Measurements from ENCODE around the gene AMIGO2. TPM values are rescaled to one million over a fixed set of nuclear protein-coding genes. Genes with fewer than 3 reads are reported as not detected.
"Not testable (repeated sequence)": the region's sequence is repeated elsewhere in the genome, so short reads cannot be mapped to it uniquely, and the experiment has no call there.

Gene AMIGO2
- total and polyA plus RNA-seq, 7 donors = 0.48 to 1.1 (median 0.64) TPM

DNA sequence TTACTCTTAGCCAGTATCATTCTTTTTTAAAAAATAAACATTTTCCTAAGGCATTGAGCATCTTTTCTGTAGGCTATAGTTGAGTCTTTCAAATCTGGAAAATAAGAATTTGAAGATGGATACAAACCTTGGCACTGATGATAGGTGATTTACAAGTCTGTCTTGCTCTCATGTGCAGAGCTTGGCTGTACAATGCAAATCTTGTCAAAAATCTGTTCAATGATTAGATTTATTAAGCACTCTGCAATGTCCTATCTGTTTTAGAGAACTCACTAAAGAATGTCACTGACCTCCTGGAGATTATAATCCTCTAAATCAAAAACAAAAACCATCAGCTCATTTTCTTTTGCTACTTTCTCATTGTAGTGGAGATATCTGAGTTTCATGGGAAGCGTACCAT, 42.8 kb upstream of the AMIGO2 start:
- no peaks in the 10 kb centered on the region for H3K9me3 ChIP-seq
- H3K27me3 ChIP-seq (ENCODE audit: insufficient read depth in 3 of 3, low read length in 2 of 3) = no peaks in the 10 kb centered on the region
- ATAC-seq (no peak), DNase-seq (no peak)
- H3K27ac ChIP-seq = no peak overlapping the region
- WGBS, 3 donors = 97 to 100% (median 100%) methylated on average over 1 of the region's 1 CpG
- TF ChIP-seq, protein P1, sequence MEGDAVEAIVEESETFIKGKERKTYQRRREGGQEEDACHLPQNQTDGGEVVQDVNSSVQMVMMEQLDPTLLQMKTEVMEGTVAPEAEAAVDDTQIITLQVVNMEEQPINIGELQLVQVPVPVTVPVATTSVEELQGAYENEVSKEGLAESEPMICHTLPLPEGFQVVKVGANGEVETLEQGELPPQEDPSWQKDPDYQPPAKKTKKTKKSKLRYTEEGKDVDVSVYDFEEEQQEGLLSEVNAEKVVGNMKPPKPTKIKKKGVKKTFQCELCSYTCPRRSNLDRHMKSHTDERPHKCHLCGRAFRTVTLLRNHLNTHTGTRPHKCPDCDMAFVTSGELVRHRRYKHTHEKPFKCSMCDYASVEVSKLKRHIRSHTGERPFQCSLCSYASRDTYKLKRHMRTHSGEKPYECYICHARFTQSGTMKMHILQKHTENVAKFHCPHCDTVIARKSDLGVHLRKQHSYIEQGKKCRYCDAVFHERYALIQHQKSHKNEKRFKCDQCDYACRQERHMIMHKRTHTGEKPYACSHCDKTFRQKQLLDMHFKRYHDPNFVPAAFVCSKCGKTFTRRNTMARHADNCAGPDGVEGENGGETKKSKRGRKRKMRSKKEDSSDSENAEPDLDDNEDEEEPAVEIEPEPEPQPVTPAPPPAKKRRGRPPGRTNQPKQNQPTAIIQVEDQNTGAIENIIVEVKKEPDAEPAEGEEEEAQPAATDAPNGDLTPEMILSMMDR (IDR thresholded peaks at IDR 0.05) = no peak
- no peaks in the 10 kb centered on the region for H3K4me1 ChIP-seq
- no peaks in the 10 kb centered on the region for H3K36me3 ChIP-seq (ENCODE audit: insufficient read depth in 1 of 2, low read depth in 1 of 2)
- no peak overlapping the region for H3K4me3 ChIP-seq
- intact Hi-C loops (cut with DNase I) = no loop called here

DNA sequence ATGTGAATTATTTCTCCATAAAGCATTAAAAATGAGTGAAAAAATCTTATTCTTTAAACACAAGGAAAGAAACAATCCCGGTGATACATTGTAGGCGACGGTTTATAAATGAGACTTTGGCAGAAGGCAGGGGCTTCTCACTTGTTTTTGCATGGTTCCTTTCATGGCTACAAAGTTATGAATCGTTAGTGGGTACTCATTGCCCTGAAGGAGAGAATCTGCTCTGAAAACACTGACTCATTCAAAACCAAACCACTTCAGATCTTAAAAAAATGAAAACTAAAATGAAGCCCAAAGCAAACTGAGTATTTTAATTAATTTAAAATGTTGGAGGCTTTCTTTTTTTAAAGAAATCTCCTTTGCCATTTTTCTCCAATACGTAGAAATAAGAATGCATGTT, 41.4 kb upstream of the AMIGO2 start:
- H3K36me3 ChIP-seq (ENCODE audit: insufficient read depth in 1 of 2, low read depth in 1 of 2) = no peaks in the 10 kb centered on the region
- ATAC-seq = no peak
- intact Hi-C loops (cut with DNase I) = no loop called here
- no peak for DNase-seq
- H3K4me1 ChIP-seq = no peaks in the 10 kb centered on the region
- TF ChIP-seq, protein P1 (IDR thresholded peaks at IDR 0.05) = no peak
- H3K27ac ChIP-seq = no peak overlapping the region
- H3K27me3 ChIP-seq (ENCODE audit: insufficient read depth in 3 of 3, low read length in 2 of 3) = no peaks in the 10 kb centered on the region
- no peak overlapping the region for H3K4me3 ChIP-seq
- no peaks in the 10 kb centered on the region for H3K9me3 ChIP-seq
- 82 to 91% (median 83%) methylated on average over 5 of the region's 5 CpGs for WGBS, 3 donors

DNA sequence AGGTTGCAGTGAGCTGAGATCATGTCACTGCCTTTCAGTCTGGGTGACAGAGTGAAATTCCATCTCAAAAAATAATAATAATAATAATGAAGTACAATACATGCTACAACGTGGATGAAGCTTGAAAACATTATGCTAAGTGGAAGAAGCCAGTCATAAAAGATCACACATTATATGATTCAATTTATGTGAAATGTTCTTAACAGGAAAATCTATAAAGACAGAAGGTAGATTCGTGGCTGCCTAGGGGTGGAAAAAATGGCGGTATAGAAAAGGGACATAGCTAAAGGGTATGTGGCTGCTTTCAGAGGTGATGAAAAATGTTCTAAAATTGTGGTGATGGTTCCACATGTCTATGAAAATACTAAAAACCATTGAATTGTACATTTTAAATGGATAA, 41.0 kb upstream of the AMIGO2 start:
- DNase-seq (no peak), ATAC-seq (no peak)
- no peaks in the 10 kb centered on the region for H3K27me3 ChIP-seq (ENCODE audit: insufficient read depth in 3 of 3, low read length in 2 of 3)
- no peaks in the 10 kb centered on the region for H3K4me1 ChIP-seq
- no peak overlapping the region for H3K4me3 ChIP-seq
- no peaks in the 10 kb centered on the region for H3K9me3 ChIP-seq
- 91 to 97% (median 92%) methylated on average over 3 of the region's 3 CpGs for WGBS, 3 donors
- no peaks in the 10 kb centered on the region for H3K36me3 ChIP-seq (ENCODE audit: insufficient read depth in 1 of 2, low read depth in 1 of 2)
- intact Hi-C loops (cut with DNase I) = no loop called here
- TF ChIP-seq, protein P1 (IDR thresholded peaks at IDR 0.05) = no peak
- no peak overlapping the region for H3K27ac ChIP-seq

DNA sequence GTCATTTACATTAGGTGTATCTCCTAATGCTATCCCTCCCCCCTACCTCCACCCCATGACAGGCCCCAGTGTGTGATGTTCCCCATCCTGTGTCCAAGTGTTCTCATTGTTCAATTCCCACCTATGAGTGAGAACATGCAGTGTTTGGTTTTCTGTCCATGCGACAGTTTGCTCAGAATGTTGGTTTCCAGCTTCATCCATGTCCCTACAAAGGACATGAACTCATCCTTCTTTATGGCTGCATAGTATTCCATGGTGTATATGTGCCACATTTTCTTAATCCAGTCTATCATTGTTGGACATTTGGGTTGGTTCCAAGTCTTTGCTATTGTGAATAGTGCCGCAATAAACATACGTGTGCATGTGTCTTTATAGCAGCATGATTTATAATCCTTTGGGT, 37.5 kb upstream of the AMIGO2 start:
- ATAC-seq; H3K9me3 ChIP-seq; DNase-seq; H3K4me3 ChIP-seq; H3K27ac ChIP-seq; H3K27me3 ChIP-seq (ENCODE audit: insufficient read depth in 3 of 3, low read length in 2 of 3); intact Hi-C loops (cut with DNase I); H3K4me1 ChIP-seq; H3K36me3 ChIP-seq (ENCODE audit: insufficient read depth in 1 of 2, low read depth in 1 of 2): not testable (repeated sequence)
- 63 to 100% (median 92%) methylated on average over 1 of the region's 3 CpGs for WGBS, 3 donors

DNA sequence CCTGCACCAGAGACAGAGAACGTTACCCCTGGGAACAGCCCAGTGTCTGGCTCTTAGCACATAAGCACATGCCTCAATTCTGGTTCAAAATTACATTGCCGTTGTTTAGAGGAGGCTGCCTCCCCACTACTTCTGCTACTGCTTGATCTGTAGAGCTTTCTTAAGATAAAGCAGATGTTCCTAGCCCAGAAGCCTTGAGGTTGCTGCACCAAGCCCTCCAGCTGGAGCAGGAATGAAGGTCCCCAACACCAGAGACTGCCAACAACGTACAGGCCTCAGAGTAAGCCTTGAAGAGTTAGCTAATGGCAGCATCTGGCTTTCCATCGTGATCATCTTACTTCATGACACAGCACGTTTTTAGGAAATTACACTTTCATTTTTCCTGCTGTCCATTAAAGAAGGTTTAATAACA, 34.7 kb upstream of the AMIGO2 start:
- intact Hi-C loops (cut with DNase I) = no loop called here
- H3K4me3 ChIP-seq = no peak overlapping the region
- no peaks in the 10 kb centered on the region for H3K9me3 ChIP-seq
- ATAC-seq = no peak
- no peaks in the 10 kb centered on the region for H3K27me3 ChIP-seq (ENCODE audit: insufficient read depth in 3 of 3, low read length in 2 of 3)
- H3K36me3 ChIP-seq (ENCODE audit: insufficient read depth in 1 of 2, low read depth in 1 of 2) = no peaks in the 10 kb centered on the region
- H3K4me1 ChIP-seq = no peaks in the 10 kb centered on the region
- H3K27ac ChIP-seq = no peak overlapping the region
- 47 to 68% (median 49%) methylated on average over 5 of the region's 5 CpGs for WGBS, 3 donors
- TF ChIP-seq, protein P1 (IDR thresholded peaks at IDR 0.05) = no peak
- DNase-seq = no peak
